ENCODE results near the gene ACIN1. TPM values are rescaled to one million over a fixed set of nuclear protein-coding genes. Genes with fewer than 3 reads are reported as not detected.
A peak's percentile ranks its signal among the peaks of the same experiment; 100 is the strongest.

ACIN1 gene
- total RNA-seq, 1 experiment from 2014 or later: 164 TPM

DNA sequence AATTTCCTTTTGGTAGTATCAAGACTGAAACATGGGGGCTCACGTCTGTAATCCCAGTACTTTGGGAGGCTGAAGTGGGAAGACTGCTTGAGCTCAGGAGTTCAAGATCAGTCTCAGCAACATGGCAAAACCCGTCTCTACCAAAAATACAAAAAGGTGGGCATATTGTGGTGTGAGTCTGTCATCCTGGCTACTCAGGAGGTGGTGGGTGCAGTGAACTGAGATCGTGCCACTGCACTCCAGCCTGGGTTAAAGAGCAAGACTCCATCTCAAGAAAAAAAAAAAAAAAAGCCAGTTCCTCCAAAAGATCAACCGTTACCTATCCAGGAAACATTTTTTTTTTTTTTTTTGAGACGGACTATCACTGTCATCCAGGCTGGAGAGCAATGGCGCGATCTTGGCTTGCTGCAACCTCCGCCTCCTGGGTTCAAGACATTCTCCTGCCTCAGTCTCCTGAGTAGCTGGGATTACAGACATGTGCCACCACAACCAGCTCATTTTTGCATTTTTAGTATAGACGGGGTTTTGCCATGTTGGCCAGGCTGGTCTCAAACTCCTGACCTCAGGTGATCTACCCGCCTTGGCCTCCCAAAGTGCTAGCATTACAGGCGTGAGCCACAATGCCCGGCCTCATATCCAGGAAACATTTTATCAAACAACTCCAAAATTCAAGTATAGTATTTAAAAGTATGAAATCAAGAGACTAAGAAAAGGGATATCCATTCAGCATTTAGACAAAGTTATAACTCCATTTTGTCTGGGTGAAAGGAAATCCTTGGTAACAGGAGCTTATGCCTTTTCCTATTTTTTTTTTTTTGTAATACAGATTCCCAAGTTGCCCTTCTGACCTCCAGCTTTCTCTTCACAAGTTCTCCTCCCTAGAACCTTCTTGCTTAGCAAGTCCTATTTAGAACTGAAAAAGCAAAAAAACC, 3.4 kb downstream of the ACIN1 start:
- Histone ChIP-seq H3K4me3 (no peak overlapping the region), H3K4me1 (peaks cover 2% of the 10 kb centered on the region; the same call in 1 of the 2 replicates), H3K9me3 (replicated peaks) (no peaks in the 10 kb centered on the region), H3K27ac (no peak overlapping the region), H3K27me3 (no peaks in the 10 kb centered on the region), H3K36me3 (peaks cover 52% of the 10 kb centered on the region)
- no peak for DNase-seq

DNA sequence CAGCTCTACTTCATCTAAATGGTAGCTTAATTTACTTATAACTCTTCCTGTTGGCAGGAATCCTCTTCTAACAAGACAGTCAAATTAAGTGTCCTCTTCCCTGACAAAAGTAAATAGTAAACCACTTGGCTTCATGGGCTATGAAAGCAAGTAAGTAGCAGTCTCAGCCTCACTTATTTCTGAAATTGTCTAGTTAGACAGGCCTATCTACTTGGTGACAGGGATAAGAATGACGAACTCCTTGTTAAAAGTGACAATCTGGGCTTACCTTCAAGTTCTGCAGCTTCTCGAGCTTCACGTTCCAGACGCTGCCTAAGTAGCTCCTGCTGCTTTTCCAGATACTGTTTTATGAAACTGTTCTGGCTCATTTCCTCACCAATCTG, 4.7 kb downstream of the ACIN1 start:
- Histone ChIP-seq H3K4me1 (peaks cover 2% of the 10 kb centered on the region; the same call in 1 of the 2 replicates), H3K9me3 (replicated peaks) (no peaks in the 10 kb centered on the region), H3K27me3 (no peaks in the 10 kb centered on the region), H3K4me3 (no peak overlapping the region), H3K27ac (no peak overlapping the region), H3K36me3 (peaks cover 62% of the 10 kb centered on the region)
- DNase-seq: no peak

DNA sequence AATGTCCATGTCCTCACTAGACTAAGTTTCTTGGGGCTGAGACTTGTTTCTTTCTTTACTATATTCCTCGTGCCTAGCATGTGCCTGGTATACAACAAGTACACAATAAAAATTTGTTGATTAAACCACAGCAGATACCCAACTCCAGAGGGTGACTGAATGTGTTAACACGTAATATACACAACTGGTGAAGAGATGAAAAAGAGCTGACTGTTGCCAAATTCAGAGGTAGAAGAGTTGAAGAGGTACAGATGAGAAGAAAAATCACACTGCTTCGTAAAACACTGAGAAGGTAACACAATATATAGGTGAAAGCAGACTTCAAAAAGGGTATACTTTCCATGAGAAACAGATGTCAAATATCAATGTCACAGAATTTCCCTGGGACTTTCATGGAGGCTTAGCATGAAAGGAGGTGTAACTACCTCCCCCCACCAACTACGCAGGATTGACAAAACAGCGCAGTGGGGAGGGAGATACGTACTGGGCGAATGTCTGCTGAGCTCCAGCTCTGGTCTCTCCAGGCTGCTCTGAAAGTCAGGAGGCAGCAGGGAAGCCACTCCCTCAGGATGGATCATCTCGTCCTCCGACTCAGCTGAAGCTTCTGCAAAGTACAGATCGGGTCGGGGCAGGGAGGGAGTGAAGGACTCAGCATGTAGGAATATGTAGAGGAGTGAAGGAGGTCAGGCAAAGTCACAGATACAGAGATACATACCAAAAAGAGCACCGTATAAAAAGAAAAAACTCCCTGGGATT, 5.3 kb downstream of the ACIN1 start:
- Histone ChIP-seq H3K27me3 (no peaks in the 10 kb centered on the region), H3K4me1 (peaks cover 2% of the 10 kb centered on the region; the same call in 1 of the 2 replicates), H3K36me3 (peaks cover 64% of the 10 kb centered on the region), H3K4me3 (no peak overlapping the region), H3K9me3 (replicated peaks) (no peaks in the 10 kb centered on the region), H3K27ac (no peak overlapping the region)
- no peak for DNase-seq

GRCh38 chr14:23086565-23086964, 8.4 kb downstream of the ACIN1 start:
- Histone ChIP-seq H3K9me3 (replicated peaks) (no peaks in the 10 kb centered on the region), H3K27me3 (no peaks in the 10 kb centered on the region), H3K36me3 (peaks cover 70% of the 10 kb centered on the region), H3K4me3 (no peak overlapping the region), H3K27ac (no peak overlapping the region), H3K4me1 (no peaks in the 10 kb centered on the region)
- no peak for DNase-seq

GRCh38 chr14:23085458-23085857, 9.5 kb downstream of the ACIN1 start:
- no peaks in the 10 kb centered on the region for H3K27me3 ChIP-seq
- no peak overlapping the region for H3K4me3 ChIP-seq
- DNase-seq: no peak
- H3K36me3 ChIP-seq: peaks cover 78% of the 10 kb centered on the region
- no peak overlapping the region for H3K27ac ChIP-seq
- H3K9me3 ChIP-seq (replicated peaks): no peaks in the 10 kb centered on the region
- no peaks in the 10 kb centered on the region for H3K4me1 ChIP-seq

GRCh38 chr14:23080474-23080873, 14.5 kb downstream of the ACIN1 start:
- no peaks in the 10 kb centered on the region for H3K4me1 ChIP-seq
- H3K9me3 ChIP-seq (replicated peaks): no peaks in the 10 kb centered on the region
- H3K4me3 ChIP-seq: no peak overlapping the region
- no peaks in the 10 kb centered on the region for H3K27me3 ChIP-seq
- H3K27ac ChIP-seq: no peak overlapping the region
- no peak for DNase-seq
- H3K36me3 ChIP-seq: peaks cover 81% of the 10 kb centered on the region

- H3K9me3 ChIP-seq (replicated peaks): no peaks in the 10 kb centered on the region
- H3K4me3 ChIP-seq: no peak overlapping the region
- H3K27ac ChIP-seq: no peak overlapping the region
- no peaks in the 10 kb centered on the region for H3K27me3 ChIP-seq
- H3K36me3 ChIP-seq: peaks cover 83% of the 10 kb centered on the region
- no peak for DNase-seq
- H3K4me1 ChIP-seq: no peaks in the 10 kb centered on the region
Observed at GRCh38 chr14:23079716-23080115, 15.2 kb downstream of the ACIN1 start.

- no peaks in the 10 kb centered on the region for H3K4me1 ChIP-seq
- H3K36me3 ChIP-seq: peaks cover 80% of the 10 kb centered on the region
- H3K4me3 ChIP-seq: no peak overlapping the region
- DNase-seq: no peak
- H3K9me3 ChIP-seq (replicated peaks): no peaks in the 10 kb centered on the region
- H3K27me3 ChIP-seq: no peaks in the 10 kb centered on the region
- H3K27ac ChIP-seq: no peak overlapping the region
Observed at GRCh38 chr14:23078692-23079116, 16.2 kb downstream of the ACIN1 start.

- Histone ChIP-seq H3K27me3 (no peaks in the 10 kb centered on the region), H3K27ac (no peak overlapping the region), H3K36me3 (peaks cover 79% of the 10 kb centered on the region), H3K9me3 (replicated peaks) (no peaks in the 10 kb centered on the region), H3K4me3 (no peak overlapping the region), H3K4me1 (no peaks in the 10 kb centered on the region)
- DNase-seq: no peak
Observed at GRCh38 chr14:23077962-23078361, 17.0 kb downstream of the ACIN1 start.

GRCh38 chr14:23076785-23077408, 18.0 kb downstream of the ACIN1 start:
- Histone ChIP-seq H3K27me3 (no peaks in the 10 kb centered on the region), H3K4me1 (peaks cover 8% of the 10 kb centered on the region), H3K9me3 (replicated peaks) (no peaks in the 10 kb centered on the region), H3K27ac (no peak overlapping the region), H3K36me3 (peaks cover 79% of the 10 kb centered on the region), H3K4me3 (no peak overlapping the region)
- peak in 1 of 2 experiments; percentile 65 for DNase-seq

DNA sequence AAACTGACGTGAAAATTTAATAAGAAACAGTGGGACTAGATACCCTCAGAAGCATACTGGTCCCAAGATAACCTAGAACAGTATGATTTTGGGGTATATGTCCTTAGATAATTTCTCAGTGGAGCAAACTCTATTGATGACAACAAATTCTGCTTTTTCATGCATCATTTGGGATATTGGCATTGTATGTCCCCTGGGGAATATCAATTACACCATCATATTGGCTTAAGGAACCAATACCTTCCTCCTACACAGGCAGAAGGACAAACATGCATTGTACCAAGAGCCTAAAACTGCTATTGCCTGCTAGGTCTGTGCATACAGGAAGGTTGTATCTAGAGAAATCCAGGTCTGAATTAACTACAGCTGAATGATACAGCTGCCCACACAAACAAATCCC, 20.0 kb downstream of the ACIN1 start:
- Histone ChIP-seq H3K36me3 (peaks cover 59% of the 10 kb centered on the region), H3K27ac (no peak overlapping the region), H3K4me3 (no peak overlapping the region), H3K27me3 (no peaks in the 10 kb centered on the region), H3K9me3 (replicated peaks) (no peaks in the 10 kb centered on the region), H3K4me1 (peaks cover 12% of the 10 kb centered on the region)
- no peak for DNase-seq

GRCh38 chr14:23071921-23072539, 22.9 kb downstream of the ACIN1 start:
- peak overlapping the region; percentile 70; the same call in 1 of the 2 replicates for H3K27ac ChIP-seq
- DNase-seq: no peak
- peaks cover 50% of the 10 kb centered on the region for H3K36me3 ChIP-seq
- H3K4me1 ChIP-seq: peaks cover 15% of the 10 kb centered on the region
- H3K9me3 ChIP-seq (replicated peaks): no peaks in the 10 kb centered on the region
- H3K4me3 ChIP-seq: peak overlapping the region; percentile 84
- H3K27me3 ChIP-seq: no peaks in the 10 kb centered on the region

DNA sequence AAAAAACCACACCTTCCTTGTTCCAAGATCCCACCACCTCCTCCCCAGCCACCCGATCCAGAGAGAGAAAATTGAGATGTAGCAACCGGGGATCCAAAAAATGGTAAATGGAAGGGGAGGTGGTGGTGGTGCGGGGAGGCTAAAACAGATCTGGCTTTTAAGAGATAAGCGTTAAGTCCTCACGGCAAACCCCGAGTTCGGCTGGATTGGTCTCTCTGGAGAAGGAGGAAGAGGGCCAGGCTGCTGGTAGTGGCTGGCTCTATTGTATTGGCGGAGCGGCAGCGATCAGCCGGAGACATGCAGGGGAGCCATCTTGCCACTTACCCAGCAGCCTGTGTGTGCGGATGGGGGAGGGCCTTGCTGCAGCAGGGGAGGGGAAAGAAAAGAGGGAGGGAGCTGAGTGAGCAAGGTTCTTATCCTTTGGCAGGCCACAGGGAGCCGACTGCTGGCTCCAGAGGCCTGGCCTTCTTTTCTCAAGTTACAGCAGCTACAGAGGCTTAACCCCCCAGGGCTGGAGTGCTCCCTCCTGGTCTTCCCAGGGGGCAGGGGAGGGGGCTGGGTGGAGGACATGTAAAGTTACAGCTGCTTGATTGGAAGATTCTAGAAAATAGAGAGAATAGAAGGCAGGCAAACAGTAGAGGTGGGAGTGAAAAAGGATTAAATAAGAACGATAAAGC, 23.6 kb downstream of the ACIN1 start:
- no peaks in the 10 kb centered on the region for H3K27me3 ChIP-seq
- H3K36me3 ChIP-seq: peaks cover 50% of the 10 kb centered on the region
- peak overlapping the region; percentile 84 for H3K4me3 ChIP-seq
- peak overlapping the region; percentile 70 for H3K27ac ChIP-seq
- H3K9me3 ChIP-seq (replicated peaks): no peaks in the 10 kb centered on the region
- peaks cover 15% of the 10 kb centered on the region for H3K4me1 ChIP-seq
- peak; percentile 94 to 95 for DNase-seq

Measured in SJCRH30 (cell line).